HS-27A (cell line): ENCODE measurements around the gene PSD4.

Source experiments
- DNase-seq: peaks from one replicate; pipeline ENCODE4 v3.0.0-alpha.2; 2012; ENCODE audit warnings: low read depth, missing footprints

Gene PSD4

DNA sequence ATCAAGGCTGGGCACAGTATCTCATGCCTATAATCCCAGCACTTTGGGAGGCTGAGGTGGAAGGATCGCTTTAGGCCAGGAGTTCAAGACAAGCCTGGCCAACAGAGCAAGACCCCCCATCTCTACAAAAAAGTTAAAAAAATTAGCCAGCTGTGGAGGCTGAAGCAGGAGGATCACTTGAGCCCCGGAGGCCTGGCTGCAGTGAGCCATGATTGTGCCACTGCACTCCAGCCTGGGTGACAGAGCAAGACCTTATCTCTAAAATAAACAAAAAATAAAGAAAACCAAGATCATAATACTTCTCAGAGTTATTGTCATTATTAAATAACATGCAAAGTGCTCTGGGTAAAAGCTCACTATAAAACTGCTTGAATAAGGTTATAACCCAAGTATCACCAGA is 31.5 kb upstream of the PSD4 start:
- no peak for DNase-seq

- DNase-seq, result no peak
Observed at GRCh38 chr2:113144259-113144658, 29.5 kb upstream of the PSD4 start.

- DNase-seq, result no peak
Observed at GRCh38 chr2:113148606-113149552, 24.9 kb upstream of the PSD4 start.

- no peak for DNase-seq
Observed at GRCh38 chr2:113149553-113150257, 24.1 kb upstream of the PSD4 start.

DNA sequence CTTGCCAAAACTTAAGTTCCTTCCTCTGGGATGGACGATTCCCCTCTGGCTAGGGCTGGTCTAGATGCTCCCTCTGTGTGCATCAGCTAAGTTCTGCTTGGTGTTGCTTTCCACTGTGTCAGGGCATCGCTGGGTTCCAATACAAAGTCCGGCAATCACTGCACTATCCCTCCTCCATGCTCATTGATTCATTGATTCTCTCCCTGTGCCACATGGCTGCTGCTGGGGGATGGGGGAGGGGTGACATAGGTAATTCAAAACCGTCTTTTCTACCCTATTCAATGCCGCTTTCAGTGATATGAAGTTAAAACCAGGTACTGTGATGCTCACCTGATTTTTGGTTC is 23.5 kb upstream of the PSD4 start:
- DNase-seq, result no peak

GRCh38 chr2:113155331-113155730 is 18.4 kb upstream of the PSD4 start:
- DNase-seq, result no peak

GRCh38 chr2:113156278-113157117 is 17.3 kb upstream of the PSD4 start:
- no peak for DNase-seq

DNA sequence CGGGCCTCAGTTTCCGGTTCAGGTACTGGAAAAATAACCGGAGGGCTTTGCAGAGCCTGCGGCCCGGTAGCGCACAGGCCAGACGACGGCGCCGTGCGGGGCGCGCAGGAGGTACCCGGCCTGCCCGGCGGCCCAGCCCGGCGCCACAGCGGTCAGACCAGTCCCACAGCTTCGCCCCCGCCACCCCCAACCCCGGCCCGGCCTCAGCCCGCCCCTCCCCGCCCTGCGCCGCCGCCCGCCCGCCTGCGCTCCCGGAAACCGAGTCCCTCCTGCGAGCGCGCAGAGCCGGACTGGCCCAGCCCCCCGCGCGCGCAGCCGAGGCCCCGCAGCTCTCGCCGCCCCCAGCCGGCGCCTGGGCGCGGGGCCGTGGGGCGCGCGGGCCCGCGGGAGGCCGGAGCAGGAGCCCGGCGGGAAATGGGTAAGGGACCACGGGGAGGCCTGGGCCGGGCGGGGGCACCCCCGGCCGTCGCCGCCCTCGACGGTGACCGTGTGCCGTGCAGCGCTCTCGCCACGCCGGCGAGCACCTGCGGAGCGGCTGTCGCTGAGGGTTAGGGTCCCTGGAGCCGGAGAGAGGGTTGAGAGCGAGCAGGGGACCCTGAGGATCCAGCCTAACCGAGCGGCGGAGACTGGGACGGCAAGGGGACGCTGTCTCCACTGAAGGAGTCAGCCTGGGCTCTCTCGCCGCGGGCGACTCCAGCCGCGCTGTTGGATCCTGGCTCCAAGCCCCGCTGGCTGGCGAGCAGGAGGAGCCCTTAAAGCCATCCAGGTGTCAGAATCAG is 16.5 kb upstream of the PSD4 start:
- no peak for DNase-seq

DNA sequence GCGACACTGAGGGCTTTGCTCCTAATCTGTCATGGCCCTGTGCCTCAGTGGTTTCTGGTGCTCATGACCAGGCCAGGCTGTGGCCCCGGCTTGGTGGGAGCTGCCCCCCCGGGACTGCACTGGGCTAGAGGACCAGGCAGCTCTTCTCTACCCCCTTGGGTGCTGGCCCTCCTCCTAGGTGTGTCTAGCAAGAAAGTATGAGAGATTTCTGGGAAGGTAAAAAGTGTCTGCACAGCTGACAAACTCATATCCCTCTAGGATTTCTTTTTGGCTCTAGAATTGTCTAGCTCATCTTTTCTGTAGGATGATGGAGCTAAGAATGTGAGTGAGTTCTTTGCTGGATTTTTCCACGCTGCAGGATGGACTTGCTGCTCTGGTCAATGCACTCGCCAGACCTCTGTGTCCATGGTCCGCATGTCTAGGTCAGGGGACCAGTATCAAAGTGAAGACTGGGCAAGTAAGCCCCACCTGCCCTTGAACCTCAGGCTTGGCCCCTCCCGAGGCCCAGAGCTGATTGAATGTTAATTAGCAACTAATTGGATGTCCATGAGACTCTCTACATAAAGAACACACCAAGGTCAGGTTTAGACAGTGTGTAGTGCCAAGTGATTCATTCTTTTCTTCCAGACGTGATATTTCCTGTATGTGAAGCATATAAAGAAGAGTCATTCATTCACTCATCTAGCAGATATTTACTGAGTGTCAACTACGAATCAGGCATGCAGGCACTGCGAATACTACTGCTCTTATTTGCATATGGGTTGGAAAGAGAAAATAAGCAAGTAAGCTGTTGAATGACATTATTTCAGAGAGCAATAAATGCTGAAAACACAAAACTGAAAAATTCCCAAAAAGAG is 15.6 kb upstream of the PSD4 start:
- no peak for DNase-seq

DNA sequence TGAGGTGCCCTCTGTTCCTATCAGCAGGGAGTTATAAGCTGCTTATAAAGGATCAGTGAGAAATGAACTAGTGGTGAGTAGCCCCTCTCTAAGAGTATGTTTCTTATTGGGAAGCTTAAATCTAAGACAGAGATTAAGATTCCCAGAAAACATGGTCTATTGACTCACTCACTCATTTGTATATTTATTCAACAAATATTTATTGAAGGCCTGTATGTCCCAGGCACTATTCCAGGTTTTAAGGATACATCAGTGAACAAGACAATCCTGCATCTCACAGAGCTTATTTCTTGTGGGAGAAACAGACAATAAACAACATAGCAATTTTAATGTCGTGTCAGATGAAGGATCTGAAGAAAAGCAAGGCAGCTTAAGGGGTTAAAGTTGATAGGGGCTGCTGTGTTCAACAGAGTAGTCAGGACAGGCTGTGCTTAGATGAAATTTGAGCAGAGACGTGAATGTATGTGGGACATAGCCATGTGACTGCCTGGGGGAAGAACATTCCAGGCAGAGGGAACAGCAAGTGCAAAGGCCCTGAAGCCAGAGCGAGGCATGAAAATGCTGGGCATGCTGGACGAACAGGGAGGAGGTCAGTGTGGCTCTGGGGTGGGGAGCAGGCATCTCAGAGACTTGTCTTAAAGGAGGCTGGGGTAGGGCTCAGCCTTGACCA is 14.8 kb upstream of the PSD4 start:
- DNase-seq, result no peak

GRCh38 chr2:113160248-113160647 is 13.5 kb upstream of the PSD4 start:
- no peak for DNase-seq

- no peak for DNase-seq
Observed at GRCh38 chr2:113160962-113161361, 12.8 kb upstream of the PSD4 start.

DNA sequence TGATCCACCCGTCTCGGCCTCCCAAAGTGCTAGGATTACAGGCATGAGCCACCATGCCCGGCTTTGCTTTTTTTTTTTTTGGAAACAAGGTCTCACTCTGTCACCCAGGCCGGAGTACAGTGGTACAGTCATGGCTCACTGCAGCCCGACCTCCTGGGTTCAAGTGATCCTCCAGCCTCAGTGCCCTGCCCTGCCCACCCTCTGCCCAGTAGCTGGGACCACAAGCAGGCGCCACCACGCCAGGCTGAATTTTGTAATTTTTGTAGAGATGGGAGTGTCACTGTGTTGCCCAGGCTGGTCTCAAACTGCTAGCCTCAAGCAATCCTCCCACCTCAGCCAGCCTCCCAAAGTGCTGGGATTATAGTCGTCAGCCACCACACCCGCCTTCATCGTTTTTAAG is 11.6 kb upstream of the PSD4 start:
- no peak for DNase-seq

- no peak for DNase-seq
Observed at GRCh38 chr2:113162869-113163268, 10.9 kb upstream of the PSD4 start.

- no peak for DNase-seq
Observed at GRCh38 chr2:113164215-113164929, 9.4 kb upstream of the PSD4 start.

- DNase-seq, result no peak
Observed at GRCh38 chr2:113164930-113165585, 8.7 kb upstream of the PSD4 start.

- no peak for DNase-seq
Observed at GRCh38 chr2:113166187-113166645, 7.6 kb upstream of the PSD4 start.

DNA sequence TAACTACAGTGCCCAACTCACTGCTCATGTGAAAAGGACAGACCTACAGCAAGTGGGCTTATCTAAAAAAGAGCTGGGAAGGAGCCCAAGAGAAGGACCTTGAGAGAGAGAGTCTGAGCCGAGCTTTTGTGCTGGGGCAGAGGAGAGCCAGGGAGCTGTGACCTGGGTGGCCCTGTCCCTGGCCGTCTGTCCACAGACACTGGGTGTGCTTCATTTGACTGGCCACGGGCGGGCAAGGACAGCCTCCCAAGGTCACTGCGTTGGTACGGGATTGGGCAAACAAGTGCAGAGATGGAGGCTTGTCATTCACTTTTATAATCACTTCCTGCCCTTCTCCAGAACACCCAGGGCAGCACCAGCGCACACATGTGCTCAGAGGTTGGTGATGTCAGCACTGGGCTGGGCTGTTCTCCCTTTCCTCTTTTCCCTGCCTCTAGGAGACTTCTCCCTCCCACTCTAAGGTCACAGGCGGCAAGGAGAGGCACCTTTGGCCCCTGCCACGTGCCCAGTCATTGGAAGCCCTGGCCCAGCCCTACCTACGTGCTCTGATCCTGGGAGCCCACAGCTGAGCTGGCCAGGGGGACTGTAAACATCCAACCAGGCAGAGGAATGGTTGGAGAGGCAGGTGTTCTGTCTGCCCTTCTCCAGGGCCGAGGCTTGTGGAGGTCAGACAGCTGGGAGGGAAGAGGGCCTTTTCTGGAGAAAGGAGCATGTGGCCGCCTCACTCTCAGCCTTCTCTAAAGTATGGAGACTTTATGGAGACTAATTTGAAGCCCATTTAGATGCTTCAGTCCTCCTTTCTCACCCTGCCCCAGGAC is 6.4 kb upstream of the PSD4 start:
- DNase-seq, result no peak
